Measurements from ENCODE around the gene CTDP1. TPM values are rescaled to one million over a fixed set of nuclear protein-coding genes. Genes with fewer than 3 reads are reported as not detected.

CTDP1 gene
- total RNA-seq, 1 donor from 2014 or later = 7.5 TPM

GRCh38 chr18:79760348-79760747 is 80.7 kb downstream of the CTDP1 start:
- H3K27me3 ChIP-seq (ENCODE audit: low read depth) = no peaks in the 10 kb centered on the region
- DNase-seq = no peak
- H3K36me3 ChIP-seq = peaks cover 10% of the 10 kb centered on the region
- no peak overlapping the region for H3K4me3 ChIP-seq
- H3K27ac ChIP-seq (replicated peaks) = no peak overlapping the region
- TF ChIP-seq CTCF (IDR thresholded peaks at IDR 0.05; ENCODE audit: borderline replicate concordance) = no peak
- H3K9me3 ChIP-seq (replicated peaks) = peaks cover 28% of the 10 kb centered on the region
- H3K4me1 ChIP-seq = no peaks in the 10 kb centered on the region
- intact Hi-C loops (cut with micrococcal nuclease) = no loop called here

- Histone ChIP-seq H3K36me3 (peaks cover 5% of the 10 kb centered on the region), H3K4me3 (no peak overlapping the region), H3K27me3 (ENCODE audit: low read depth) (no peaks in the 10 kb centered on the region), H3K9me3 (replicated peaks) (peaks cover 28% of the 10 kb centered on the region), H3K27ac (replicated peaks) (no peak overlapping the region), H3K4me1 (no peaks in the 10 kb centered on the region)
- intact Hi-C loops (cut with micrococcal nuclease) = no loop called here
- TF ChIP-seq CTCF (IDR thresholded peaks at IDR 0.05; ENCODE audit: borderline replicate concordance) = no peak
- DNase-seq = no peak
Measured at GRCh38 chr18:79760881-79761280, 81.3 kb downstream of the CTDP1 start.

- no peaks in the 10 kb centered on the region for H3K36me3 ChIP-seq
- H3K4me1 ChIP-seq = no peaks in the 10 kb centered on the region
- DNase-seq = no peak
- H3K9me3 ChIP-seq (replicated peaks) = peaks cover 37% of the 10 kb centered on the region
- no peak for TF ChIP-seq CTCF (IDR thresholded peaks at IDR 0.05; ENCODE audit: borderline replicate concordance)
- intact Hi-C loops (cut with micrococcal nuclease) = no loop called here
- no peak overlapping the region for H3K27ac ChIP-seq (replicated peaks)
- peaks cover 16% of the 10 kb centered on the region for H3K27me3 ChIP-seq (ENCODE audit: low read depth)
- H3K4me3 ChIP-seq = no peak overlapping the region
Measured at GRCh38 chr18:79763407-79763806, 83.8 kb downstream of the CTDP1 start.

GRCh38 chr18:79764131-79764530 is 84.5 kb downstream of the CTDP1 start:
- H3K4me3 ChIP-seq = no peak overlapping the region
- no peak for DNase-seq
- no peak for TF ChIP-seq CTCF (IDR thresholded peaks at IDR 0.05; ENCODE audit: borderline replicate concordance)
- intact Hi-C loops (cut with micrococcal nuclease) = no loop called here
- no peaks in the 10 kb centered on the region for H3K4me1 ChIP-seq
- no peak overlapping the region for H3K27ac ChIP-seq (replicated peaks)
- H3K9me3 ChIP-seq (replicated peaks) = peaks cover 37% of the 10 kb centered on the region
- no peaks in the 10 kb centered on the region for H3K36me3 ChIP-seq
- H3K27me3 ChIP-seq (ENCODE audit: low read depth) = peaks cover 18% of the 10 kb centered on the region

GRCh38 chr18:79765491-79766245 is 86.1 kb downstream of the CTDP1 start:
- H3K9me3 ChIP-seq (replicated peaks) = peaks cover 35% of the 10 kb centered on the region
- H3K27ac ChIP-seq (replicated peaks) = no peak overlapping the region
- DNase-seq = no peak
- no peaks in the 10 kb centered on the region for H3K36me3 ChIP-seq
- H3K4me1 ChIP-seq = no peaks in the 10 kb centered on the region
- H3K27me3 ChIP-seq (ENCODE audit: low read depth) = peaks cover 31% of the 10 kb centered on the region
- TF ChIP-seq CTCF (IDR thresholded peaks at IDR 0.05; ENCODE audit: borderline replicate concordance) = no peak
- intact Hi-C loops (cut with micrococcal nuclease) = no loop called here
- H3K4me3 ChIP-seq = no peak overlapping the region
